WTC11 (cell line): ENCODE data around the gene H6PD.

Experiments
- CTCF ChIP-seq: fragments of 200-600 bp; IDR thresholded peaks from 2 replicates; pipeline ENCODE4 v1.8.0; 2022; ENCODE audit warnings: antibody characterized with exemption
- ERG ChIP-seq: fragments of 250-450 bp; sonication (Bioruptor Pico); IDR thresholded peaks from 2 replicates; pipeline ENCODE4 v1.8.0; 2021; ENCODE audit warnings: mild to moderate bottlenecking
- ESRRA ChIP-seq: sonication (generic); formaldehyde crosslinking; IDR thresholded peaks from 2 replicates; pipeline ENCODE4 v1.8.1; 2022; ENCODE audit warnings: mild to moderate bottlenecking, missing genetic modification reagents, borderline replicate concordance
- FOXK1 ChIP-seq: sonication (generic); formaldehyde crosslinking; IDR thresholded peaks from 2 replicates; pipeline ENCODE4 v1.8.0; 2022; ENCODE audit warnings: mild to moderate bottlenecking, moderate library complexity, missing genetic modification reagents
- FOXP1 ChIP-seq: sonication (generic); formaldehyde crosslinking; IDR thresholded peaks from 2 replicates; pipeline ENCODE4 v1.8.0; 2022; ENCODE audit warnings: missing genetic modification reagents, mild to moderate bottlenecking, moderate library complexity, borderline replicate concordance

GRCh38 chr1:9282696-9282955, 48.1 kb downstream of the H6PD start:
- no peak for TF ChIP-seq CTCF
- TF ChIP-seq FOXK1: no peak
- no peak for TF ChIP-seq FOXP1 (CRISPR knock-in tag)
- no peak for TF ChIP-seq ESRRA
- TF ChIP-seq ERG: no peak
